Inflammatory macrophage (primary cell): Measurements from ENCODE around the gene THAP4.

Experiments used
- DNase-seq, 2 donors: peaks; one replicate each; pipeline ENCODE4 v3.0.0-alpha.2; 2020 to 2022

Gene THAP4

GRCh38 chr2:241638940-241639339, 2.0 kb upstream of the THAP4 start:
- no peak for DNase-seq

GRCh38 chr2:241637795-241638660, 1.1 kb upstream of the THAP4 start:
- DNase-seq: peak; percentile 49 to 79

- DNase-seq: peak in 1 of 2 donors; percentile 29
Measured at GRCh38 chr2:241636182-241637017, 558 bp downstream of the THAP4 start.

GRCh38 chr2:241635756-241636155, 1.2 kb downstream of the THAP4 start:
- DNase-seq: no peak

GRCh38 chr2:241633561-241633960, 3.4 kb downstream of the THAP4 start:
- no peak for DNase-seq

- DNase-seq: no peak
Measured at GRCh38 chr2:241632478-241633325, 4.3 kb downstream of the THAP4 start.

GRCh38 chr2:241629762-241630435, 7.1 kb downstream of the THAP4 start:
- no peak for DNase-seq

- DNase-seq: no peak
Measured at GRCh38 chr2:241627675-241628074, 9.3 kb downstream of the THAP4 start.

- peak in 1 of 2 donors; percentile 11 for DNase-seq
Measured at GRCh38 chr2:241620419-241620769, 16.6 kb downstream of the THAP4 start.

GRCh38 chr2:241619597-241620418, 17.1 kb downstream of the THAP4 start:
- DNase-seq: no peak

GRCh38 chr2:241618829-241619228, 18.1 kb downstream of the THAP4 start:
- no peak for DNase-seq

GRCh38 chr2:241618296-241618805, 18.6 kb downstream of the THAP4 start:
- no peak for DNase-seq

GRCh38 chr2:241617431-241618154, 19.4 kb downstream of the THAP4 start:
- no peak for DNase-seq

GRCh38 chr2:241616168-241617125, 20.5 kb downstream of the THAP4 start:
- no peak for DNase-seq

- DNase-seq: no peak
Measured at GRCh38 chr2:241615522-241616052, 21.4 kb downstream of the THAP4 start.

- no peak for DNase-seq
Measured at GRCh38 chr2:241615041-241615440, 21.9 kb downstream of the THAP4 start.

GRCh38 chr2:241613017-241613780, 23.8 kb downstream of the THAP4 start:
- no peak for DNase-seq
